HG03520 (cell line): ENCODE measurements around the gene FTSJ1.

ENCODE experiments used
- ATAC-seq: cut with Tn5 transposase; IDR thresholded peaks from one replicate; pipeline ENCODE4 v1.9.1; 2021; ENCODE audit warnings: mild to moderate bottlenecking, moderate library complexity; ENCODE audit not compliant: unreplicated experiment

The FTSJ1 gene

GRCh38 chrX:48470110-48470832, 5.7 kb upstream of the FTSJ1 start, which contains the start of gene SLC38A5:
TSS of gene SLC38A5 (minus strand) at chrX:48470260. CDS start at chrX:48467924, 2,336 bp downstream.
- ATAC-seq: no peak

- ATAC-seq: no peak
These were observed 5.2 kb upstream of the FTSJ1 start for GRCh38 chrX:48470833-48471118.

- ATAC-seq: no peak
These were observed 4.5 kb upstream of the FTSJ1 start for GRCh38 chrX:48471504-48471903.

GRCh38 chrX:48472225-48472624, 3.8 kb upstream of the FTSJ1 start:
- no peak for ATAC-seq

GRCh38 chrX:48472851-48473703, 2.9 kb upstream of the FTSJ1 start:
- no peak for ATAC-seq

- no peak for ATAC-seq
These were observed 2.4 kb upstream of the FTSJ1 start for GRCh38 chrX:48473704-48473990.

GRCh38 chrX:48474127-48474526, 1.9 kb upstream of the FTSJ1 start:
- no peak for ATAC-seq

GRCh38 chrX:48474581-48474980, 1.4 kb upstream of the FTSJ1 start:
- ATAC-seq: no peak

GRCh38 chrX:48475296-48475695, 703 bp upstream of the FTSJ1 start:
- no peak for ATAC-seq

- no peak for ATAC-seq
These were observed 920 bp downstream of the FTSJ1 start for GRCh38 chrX:48476919-48477318.

- ATAC-seq: no peak
These were observed 2.2 kb downstream of the FTSJ1 start for GRCh38 chrX:48477960-48478755.

GRCh38 chrX:48478806-48479205, 2.8 kb downstream of the FTSJ1 start:
- no peak for ATAC-seq

- ATAC-seq: no peak
These were observed 4.1 kb downstream of the FTSJ1 start for GRCh38 chrX:48480142-48480541.

- ATAC-seq: no peak
These were observed 4.6 kb downstream of the FTSJ1 start for GRCh38 chrX:48480583-48480982.

GRCh38 chrX:48482526-48482925, 6.5 kb downstream of the FTSJ1 start:
- no peak for ATAC-seq

GRCh38 chrX:48487362-48487798, 11.4 kb downstream of the FTSJ1 start:
- no peak for ATAC-seq

- no peak for ATAC-seq
These were observed 12.0 kb downstream of the FTSJ1 start for GRCh38 chrX:48488034-48488433.

- no peak for ATAC-seq
These were observed 13.3 kb downstream of the FTSJ1 start for GRCh38 chrX:48489296-48489695.

GRCh38 chrX:48489892-48490291, 13.9 kb downstream of the FTSJ1 start:
- ATAC-seq: no peak

- no peak for ATAC-seq
These were observed 14.7 kb downstream of the FTSJ1 start for GRCh38 chrX:48490661-48491060.

GRCh38 chrX:48491809-48492208, 15.8 kb downstream of the FTSJ1 start:
- no peak for ATAC-seq
